DOHH2 (cell line): Measurements from ENCODE around the gene CA4.
A peak's percentile ranks its signal among the peaks of the same experiment; 100 is the strongest.

Experiments used
- EZH2phosphoT487 ChIP-seq: fragments of 200-600 bp; sonication (generic); IDR thresholded peaks from 2 replicates; pipeline ENCODE4 v1.6.1; 2017; ENCODE audit warnings: borderline replicate concordance, mild to moderate bottlenecking, antibody characterized with exemption, low read length, moderate library complexity, mixed read lengths
- TF ChIP-seq, protein P1 (sequence below): fragments of 200-600 bp; sonication (generic); IDR thresholded peaks from one replicate; pipeline ENCODE4 v1.5.1; 2014; ENCODE audit warnings: antibody characterized with exemption, mild to moderate bottlenecking, low read depth, low read length; ENCODE audit not compliant: poor library complexity, severe bottlenecking

DNA sequence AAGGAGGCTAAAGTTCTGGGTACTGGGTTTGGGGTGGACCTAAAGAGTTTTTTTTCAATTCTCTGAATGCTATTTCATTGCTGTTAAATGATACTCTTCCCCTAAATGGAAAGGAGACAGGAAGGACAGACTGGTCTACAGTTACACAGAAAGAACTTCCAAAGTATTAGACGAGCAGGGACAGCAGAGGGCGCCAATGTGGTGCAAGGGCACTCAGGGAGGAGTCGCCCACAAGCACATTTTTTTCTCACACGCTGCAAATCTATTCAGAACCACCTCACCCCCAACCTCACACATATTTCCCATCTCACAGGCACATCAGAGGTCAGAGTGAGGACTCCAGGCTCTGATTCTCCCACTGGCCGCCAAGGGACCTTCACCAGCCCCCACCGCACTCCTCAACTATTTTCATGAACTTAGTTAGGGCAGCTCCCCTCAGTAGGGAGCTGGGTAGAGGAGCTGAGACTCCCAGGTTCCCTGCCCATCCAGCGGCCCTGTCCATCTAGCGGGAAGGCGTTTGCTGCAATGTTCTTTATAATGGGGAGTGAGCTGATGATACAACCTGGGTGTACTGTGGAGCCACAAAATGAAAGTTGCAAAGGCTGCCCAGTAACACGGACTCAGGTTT lies 6.8 kb upstream of the CA4 start:
- TF ChIP-seq, protein P1, sequence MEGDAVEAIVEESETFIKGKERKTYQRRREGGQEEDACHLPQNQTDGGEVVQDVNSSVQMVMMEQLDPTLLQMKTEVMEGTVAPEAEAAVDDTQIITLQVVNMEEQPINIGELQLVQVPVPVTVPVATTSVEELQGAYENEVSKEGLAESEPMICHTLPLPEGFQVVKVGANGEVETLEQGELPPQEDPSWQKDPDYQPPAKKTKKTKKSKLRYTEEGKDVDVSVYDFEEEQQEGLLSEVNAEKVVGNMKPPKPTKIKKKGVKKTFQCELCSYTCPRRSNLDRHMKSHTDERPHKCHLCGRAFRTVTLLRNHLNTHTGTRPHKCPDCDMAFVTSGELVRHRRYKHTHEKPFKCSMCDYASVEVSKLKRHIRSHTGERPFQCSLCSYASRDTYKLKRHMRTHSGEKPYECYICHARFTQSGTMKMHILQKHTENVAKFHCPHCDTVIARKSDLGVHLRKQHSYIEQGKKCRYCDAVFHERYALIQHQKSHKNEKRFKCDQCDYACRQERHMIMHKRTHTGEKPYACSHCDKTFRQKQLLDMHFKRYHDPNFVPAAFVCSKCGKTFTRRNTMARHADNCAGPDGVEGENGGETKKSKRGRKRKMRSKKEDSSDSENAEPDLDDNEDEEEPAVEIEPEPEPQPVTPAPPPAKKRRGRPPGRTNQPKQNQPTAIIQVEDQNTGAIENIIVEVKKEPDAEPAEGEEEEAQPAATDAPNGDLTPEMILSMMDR: peak; percentile 89
- no peak for TF ChIP-seq EZH2phosphoT487
